HepG2 (cell line): ENCODE results near the gene UBE4A. TPM values are rescaled to one million over a fixed set of nuclear protein-coding genes. Genes with fewer than 3 reads are reported as not detected.

ENCODE experiments used
- ARNT ChIP-seq: fragments of 450-650 bp; IDR thresholded peaks from 2 replicates; pipeline ENCODE4 v1.6.1; 2017
- BRCA1 ChIP-seq: sonication (generic); formaldehyde crosslinking; IDR thresholded peaks from 2 replicates; pipeline ENCODE4 v1.4.0; 2020; ENCODE audit warnings: missing genetic modification reagents
- BRD4 ChIP-seq: sonication (generic); formaldehyde crosslinking; IDR thresholded peaks from 2 replicates; pipeline ENCODE4 v1.4.0; 2020; ENCODE audit warnings: missing genetic modification reagents
- FOXM1 ChIP-seq: sonication (generic); formaldehyde crosslinking; IDR thresholded peaks from 2 replicates; pipeline ENCODE4 v1.5.0; 2020; ENCODE audit warnings: missing genetic modification reagents
- GABPB1 ChIP-seq: IDR thresholded peaks from 2 replicates; pipeline ENCODE4 v1.6.1; 2016; ENCODE audit warnings: mild to moderate bottlenecking, missing genetic modification reagents, moderate library complexity, missing compliant biosample characterization
- GATAD2A ChIP-seq: IDR thresholded peaks from 2 replicates; pipeline ENCODE4 v1.6.1; 2016
- HNRNPLL ChIP-seq: fragments of 200-400 bp; formaldehyde crosslinking; IDR thresholded peaks from 2 replicates; pipeline ENCODE4 v1.6.1; 2017; ENCODE audit warnings: mild to moderate bottlenecking, low read depth, low read length; ENCODE audit not compliant: poor library complexity, severe bottlenecking
- HOXA5 ChIP-seq: sonication (generic); formaldehyde crosslinking; IDR thresholded peaks from 2 replicates; pipeline ENCODE4 v1.4.0; 2020; ENCODE audit warnings: missing genetic modification reagents
- KLF16 ChIP-seq, 2 experiments: sonication (generic) in 1 of 2; formaldehyde crosslinking in 1 of 2; IDR thresholded peaks; 2 replicates each; pipeline versions ENCODE4 v1.6.1 to v1.8.0; 2016 to 2023; ENCODE audit warnings: missing genetic modification reagents in 2 of 2, missing compliant biosample characterization in 1 of 2
- MAFG ChIP-seq: sonication (generic); formaldehyde crosslinking; IDR thresholded peaks from 2 replicates; pipeline ENCODE4 v1.5.1; 2020; ENCODE audit warnings: mild to moderate bottlenecking, missing genetic modification reagents
- MTA1 ChIP-seq: sonication (generic); formaldehyde crosslinking; IDR thresholded peaks from 2 replicates; pipeline ENCODE4 v1.4.0; 2020; ENCODE audit warnings: missing genetic modification reagents, mild to moderate bottlenecking, borderline replicate concordance
- MYNN ChIP-seq: sonication (generic); formaldehyde crosslinking; IDR thresholded peaks from 2 replicates; pipeline ENCODE4 v1.4.0; 2020; ENCODE audit warnings: mild to moderate bottlenecking, low read depth, missing genetic modification reagents
- NFKB2 ChIP-seq: sonication (generic); formaldehyde crosslinking; IDR thresholded peaks from 2 replicates; pipeline ENCODE4 v1.4.0; 2020; ENCODE audit warnings: missing genetic modification reagents, borderline replicate concordance
- PAWR ChIP-seq: sonication (generic); formaldehyde crosslinking; IDR thresholded peaks from 2 replicates; pipeline ENCODE4 v1.4.0; 2020; ENCODE audit warnings: missing genetic modification reagents, mild to moderate bottlenecking, borderline replicate concordance
- SETDB1 ChIP-seq: sonication (generic); formaldehyde crosslinking; IDR thresholded peaks from 2 replicates; pipeline ENCODE4 v1.5.1; 2020; ENCODE audit warnings: missing genetic modification reagents, mild to moderate bottlenecking, borderline replicate concordance
- SP5 ChIP-seq: IDR thresholded peaks from 2 replicates; pipeline ENCODE4 v1.6.1; 2016; ENCODE audit warnings: low read depth, borderline replicate concordance
- ZNF549 ChIP-seq: sonication (generic); formaldehyde crosslinking; IDR thresholded peaks from 2 replicates; pipeline ENCODE4 v1.5.0; 2020; ENCODE audit warnings: missing genetic modification reagents
- ZSCAN21 ChIP-seq: sonication (generic); formaldehyde crosslinking; IDR thresholded peaks from 2 replicates; pipeline ENCODE4 v1.8.0; 2022; ENCODE audit warnings: mild to moderate bottlenecking, missing genetic modification reagents, moderate library complexity, borderline replicate concordance
- polyA plus RNA-seq, 8 experiments: library from polyadenylated mRNA; depleted of rRNA in 3 of 8; stranded (reverse) in 7 of 8; unstranded in 1 of 8; fragments of >200 nt; fragmentation: Illumina TruSeq in 4 of 8; extraction: Trizol in 4 of 8; gene quantifications; 2 replicates each; pipeline versions ENCODE4 v1.2.1 to v1.2.3, GENCODE V29; 2011 to 2016; ENCODE audit warnings: low read depth in 4 of 8, missing spikeins in 1 of 8, mixed read lengths in 1 of 8; ENCODE audit not compliant: insufficient read depth in 1 of 8
- total RNA-seq, 5 experiments: library from RNA; depleted of rRNA; stranded (reverse); fragments of >200 nt; fragmentation: Illumina TruSeq; extraction: Trizol; gene quantifications; 2 replicates each; pipeline ENCODE4 v1.2.3, GENCODE V29; 2016; ENCODE audit warnings: low read depth in 1 of 5
- TF ChIP-seq, protein P1 (sequence below): sonication (generic); formaldehyde crosslinking; IDR thresholded peaks from 2 replicates; pipeline ENCODE4 v1.5.0; 2020; ENCODE audit warnings: mild to moderate bottlenecking, missing genetic modification reagents
- TF ChIP-seq, protein P2 (sequence below): sonication (generic); formaldehyde crosslinking; IDR thresholded peaks from 2 replicates; pipeline ENCODE4 v1.4.0; 2020; ENCODE audit warnings: missing genetic modification reagents, borderline replicate concordance
- TF ChIP-seq, protein P3 (sequence below): sonication (generic); formaldehyde crosslinking; IDR thresholded peaks from 2 replicates; pipeline ENCODE4 v1.4.0; 2020; ENCODE audit warnings: missing genetic modification reagents
- TF ChIP-seq, protein P4 (sequence below): IDR thresholded peaks from 2 replicates; pipeline ENCODE4 v1.6.1; 2016; ENCODE audit warnings: missing genetic modification reagents, missing compliant biosample characterization

The UBE4A gene
- total and polyA plus RNA-seq, 2 of the 13 experiments (the other 11 are each of a cell fraction or from before 2014, with no cell fraction given), result 15.1 to 32.7 TPM

DNA sequence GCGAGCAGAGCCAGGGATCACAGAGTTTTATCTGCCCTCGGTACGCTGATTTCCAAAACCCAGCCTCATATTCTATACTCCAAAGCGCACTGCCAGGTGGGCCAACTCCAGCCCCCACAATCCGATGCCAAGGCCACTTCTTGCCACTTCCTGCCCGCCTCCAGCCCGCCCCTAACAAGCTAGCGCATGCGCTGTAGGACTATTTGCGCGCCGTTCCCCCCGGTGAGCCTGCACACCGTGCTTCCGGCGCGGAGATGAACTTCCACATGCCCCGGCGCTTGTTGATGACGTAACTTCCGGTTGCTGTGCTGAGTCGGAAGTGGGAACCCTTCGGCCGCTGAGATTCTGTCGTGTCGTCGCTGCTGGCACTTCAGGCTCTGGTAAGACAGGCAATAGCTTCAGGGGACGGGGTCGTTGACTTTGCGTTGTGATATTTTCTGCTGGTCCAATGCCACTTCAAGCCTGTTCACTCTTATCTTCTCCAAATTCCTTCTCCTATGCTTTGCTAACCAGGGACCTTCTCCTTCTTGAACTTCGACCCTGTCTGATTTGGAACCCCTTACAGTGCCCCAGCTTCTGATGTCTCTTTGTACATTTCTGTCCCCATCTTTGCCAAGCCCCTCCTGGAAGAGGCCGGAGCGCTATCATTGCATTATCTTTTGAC is at the start of gene UBE4A (continued):
- TF ChIP-seq KLF16 (CRISPR knock-in tag; IDR thresholded peaks at IDR 0.05) (peak in 1 of 2 experiments; percentile 81; a peak in 2 of 4 replicates), MYNN (CRISPR knock-in tag) (no peak), GABPB1 (CRISPR knock-in tag) (peak; percentile 100), NFKB2 (CRISPR knock-in tag) (peak; percentile 84; the same call in 1 of the 2 replicates), MTA1 (CRISPR knock-in tag) (no peak), ZSCAN21 (CRISPR knock-in tag) (peak; percentile 24; the same call in 1 of the 2 replicates), BRD4 (peak; percentile 64; the same call in 1 of the 2 replicates), FOXM1 (no peak), GATAD2A (peak; percentile 61), PAWR (CRISPR knock-in tag) (no peak), HOXA5 (CRISPR knock-in tag) (0 out of 2 replicates have a peak, but pooled peaks have one; percentile 36), ARNT (no peak), SETDB1 (CRISPR knock-in tag) (no peak), HNRNPLL (peak; percentile 21), SP5 (peak; percentile 39; the same call in 1 of the 2 replicates), ZNF549 (CRISPR knock-in tag) (no peak), MAFG (CRISPR knock-in tag) (no peak), BRCA1 (CRISPR knock-in tag) (no peak)
- TF ChIP-seq, protein P1, sequence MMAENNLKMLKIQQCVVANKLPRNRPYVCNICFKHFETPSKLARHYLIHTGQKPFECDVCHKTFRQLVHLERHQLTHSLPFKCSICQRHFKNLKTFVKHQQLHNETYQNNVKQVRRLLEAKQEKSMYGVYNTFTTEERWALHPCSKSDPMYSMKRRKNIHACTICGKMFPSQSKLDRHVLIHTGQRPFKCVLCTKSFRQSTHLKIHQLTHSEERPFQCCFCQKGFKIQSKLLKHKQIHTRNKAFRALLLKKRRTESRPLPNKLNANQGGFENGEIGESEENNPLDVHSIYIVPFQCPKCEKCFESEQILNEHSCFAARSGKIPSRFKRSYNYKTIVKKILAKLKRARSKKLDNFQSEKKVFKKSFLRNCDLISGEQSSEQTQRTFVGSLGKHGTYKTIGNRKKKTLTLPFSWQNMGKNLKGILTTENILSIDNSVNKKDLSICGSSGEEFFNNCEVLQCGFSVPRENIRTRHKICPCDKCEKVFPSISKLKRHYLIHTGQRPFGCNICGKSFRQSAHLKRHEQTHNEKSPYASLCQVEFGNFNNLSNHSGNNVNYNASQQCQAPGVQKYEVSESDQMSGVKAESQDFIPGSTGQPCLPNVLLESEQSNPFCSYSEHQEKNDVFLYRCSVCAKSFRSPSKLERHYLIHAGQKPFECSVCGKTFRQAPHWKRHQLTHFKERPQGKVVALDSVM (CRISPR knock-in tag), result no peak
- TF ChIP-seq, protein P2, sequence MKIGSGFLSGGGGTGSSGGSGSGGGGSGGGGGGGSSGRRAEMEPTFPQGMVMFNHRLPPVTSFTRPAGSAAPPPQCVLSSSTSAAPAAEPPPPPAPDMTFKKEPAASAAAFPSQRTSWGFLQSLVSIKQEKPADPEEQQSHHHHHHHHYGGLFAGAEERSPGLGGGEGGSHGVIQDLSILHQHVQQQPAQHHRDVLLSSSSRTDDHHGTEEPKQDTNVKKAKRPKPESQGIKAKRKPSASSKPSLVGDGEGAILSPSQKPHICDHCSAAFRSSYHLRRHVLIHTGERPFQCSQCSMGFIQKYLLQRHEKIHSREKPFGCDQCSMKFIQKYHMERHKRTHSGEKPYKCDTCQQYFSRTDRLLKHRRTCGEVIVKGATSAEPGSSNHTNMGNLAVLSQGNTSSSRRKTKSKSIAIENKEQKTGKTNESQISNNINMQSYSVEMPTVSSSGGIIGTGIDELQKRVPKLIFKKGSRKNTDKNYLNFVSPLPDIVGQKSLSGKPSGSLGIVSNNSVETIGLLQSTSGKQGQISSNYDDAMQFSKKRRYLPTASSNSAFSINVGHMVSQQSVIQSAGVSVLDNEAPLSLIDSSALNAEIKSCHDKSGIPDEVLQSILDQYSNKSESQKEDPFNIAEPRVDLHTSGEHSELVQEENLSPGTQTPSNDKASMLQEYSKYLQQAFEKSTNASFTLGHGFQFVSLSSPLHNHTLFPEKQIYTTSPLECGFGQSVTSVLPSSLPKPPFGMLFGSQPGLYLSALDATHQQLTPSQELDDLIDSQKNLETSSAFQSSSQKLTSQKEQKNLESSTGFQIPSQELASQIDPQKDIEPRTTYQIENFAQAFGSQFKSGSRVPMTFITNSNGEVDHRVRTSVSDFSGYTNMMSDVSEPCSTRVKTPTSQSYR (CRISPR knock-in tag), result 0 out of 2 replicates have a peak, but pooled peaks have one; percentile 10
- TF ChIP-seq, protein P3, sequence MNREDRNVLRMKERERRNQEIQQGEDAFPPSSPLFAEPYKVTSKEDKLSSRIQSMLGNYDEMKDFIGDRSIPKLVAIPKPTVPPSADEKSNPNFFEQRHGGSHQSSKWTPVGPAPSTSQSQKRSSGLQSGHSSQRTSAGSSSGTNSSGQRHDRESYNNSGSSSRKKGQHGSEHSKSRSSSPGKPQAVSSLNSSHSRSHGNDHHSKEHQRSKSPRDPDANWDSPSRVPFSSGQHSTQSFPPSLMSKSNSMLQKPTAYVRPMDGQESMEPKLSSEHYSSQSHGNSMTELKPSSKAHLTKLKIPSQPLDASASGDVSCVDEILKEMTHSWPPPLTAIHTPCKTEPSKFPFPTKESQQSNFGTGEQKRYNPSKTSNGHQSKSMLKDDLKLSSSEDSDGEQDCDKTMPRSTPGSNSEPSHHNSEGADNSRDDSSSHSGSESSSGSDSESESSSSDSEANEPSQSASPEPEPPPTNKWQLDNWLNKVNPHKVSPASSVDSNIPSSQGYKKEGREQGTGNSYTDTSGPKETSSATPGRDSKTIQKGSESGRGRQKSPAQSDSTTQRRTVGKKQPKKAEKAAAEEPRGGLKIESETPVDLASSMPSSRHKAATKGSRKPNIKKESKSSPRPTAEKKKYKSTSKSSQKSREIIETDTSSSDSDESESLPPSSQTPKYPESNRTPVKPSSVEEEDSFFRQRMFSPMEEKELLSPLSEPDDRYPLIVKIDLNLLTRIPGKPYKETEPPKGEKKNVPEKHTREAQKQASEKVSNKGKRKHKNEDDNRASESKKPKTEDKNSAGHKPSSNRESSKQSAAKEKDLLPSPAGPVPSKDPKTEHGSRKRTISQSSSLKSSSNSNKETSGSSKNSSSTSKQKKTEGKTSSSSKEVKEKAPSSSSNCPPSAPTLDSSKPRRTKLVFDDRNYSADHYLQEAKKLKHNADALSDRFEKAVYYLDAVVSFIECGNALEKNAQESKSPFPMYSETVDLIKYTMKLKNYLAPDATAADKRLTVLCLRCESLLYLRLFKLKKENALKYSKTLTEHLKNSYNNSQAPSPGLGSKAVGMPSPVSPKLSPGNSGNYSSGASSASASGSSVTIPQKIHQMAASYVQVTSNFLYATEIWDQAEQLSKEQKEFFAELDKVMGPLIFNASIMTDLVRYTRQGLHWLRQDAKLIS (CRISPR knock-in tag), result no peak
- TF ChIP-seq, protein P4, sequence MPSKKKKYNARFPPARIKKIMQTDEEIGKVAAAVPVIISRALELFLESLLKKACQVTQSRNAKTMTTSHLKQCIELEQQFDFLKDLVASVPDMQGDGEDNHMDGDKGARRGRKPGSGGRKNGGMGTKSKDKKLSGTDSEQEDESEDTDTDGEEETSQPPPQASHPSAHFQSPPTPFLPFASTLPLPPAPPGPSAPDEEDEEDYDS (CRISPR knock-in tag), result 0 out of 2 replicates have a peak, but pooled peaks have one; percentile 59
